H1 (cell line): ENCODE data around the gene ADGRL3. TPM values are rescaled to one million over a fixed set of nuclear protein-coding genes. Genes with fewer than 3 reads are reported as not detected.

Source experiments
- RNF2 ChIP-seq: fragments of 200-900, 300-1000 bp; sonication (generic); IDR thresholded peaks from 2 replicates; pipeline ENCODE4 v1.7.1; 2016; ENCODE audit warnings: borderline replicate concordance, low read depth, mild to moderate bottlenecking, antibody characterized with exemption, low read length; ENCODE audit not compliant: poor library complexity, severe bottlenecking; ENCODE audit errors: missing control alignments
- TAF7 ChIP-seq: optimal IDR thresholded peaks from 2 replicates; pipeline ENCODE3; 2011; ENCODE audit warnings: low read depth, mild to moderate bottlenecking, inconsistent platforms, low read length, moderate library complexity, borderline replicate concordance
- TCF12 ChIP-seq: IDR thresholded peaks from 2 replicates; pipeline ENCODE4 v1.6.1; 2011; ENCODE audit warnings: low read depth, mild to moderate bottlenecking, low read length
- polyA plus RNA-seq, 7 experiments: library from polyadenylated mRNA; depleted of rRNA in 3 of 7; stranded (reverse) in 5 of 7; unstranded in 2 of 7; fragments of >200 nt in 5 of 7; fragments of 200-250 nt in 2 of 7; gene quantifications; 1 replicate in 5 of 7; 2 replicates in 1 of 7; 4 replicates in 1 of 7; pipeline versions ENCODE4 v1.2.1 to v1.2.3, GENCODE V29; 2011 to 2013; ENCODE audit warnings: missing spikeins in 2 of 7, mixed read lengths in 2 of 7
- total RNA-seq: library from RNA; stranded (reverse); fragmentation: NEBNext Ultra II Directional; extraction: Animal tissue kit (Norgen Biotek cat#: 25700); gene quantifications from 2 replicates; pipeline ENCODE4 v1.2.1, GENCODE V29; 2021
- TF ChIP-seq, protein P1 (sequence below): IDR thresholded peaks from 2 replicates; pipeline ENCODE4 v1.6.1; 2012; ENCODE audit warnings: inconsistent platforms
- TF ChIP-seq, protein P2 (sequence below), 3 experiments: IDR thresholded peaks; 1 replicate in 2 of 3; 2 replicates in 1 of 3; pipeline versions ENCODE4 v1.5.1 to v1.6.1; 2011; ENCODE audit warnings: low read length in 3 of 3, mild to moderate bottlenecking in 3 of 3, inconsistent platforms in 2 of 3, low read depth in 1 of 3, moderate library complexity in 1 of 3; ENCODE audit not compliant: insufficient read depth in 1 of 3; ENCODE audit errors: control extremely low read depth in 1 of 3

ADGRL3 gene
- total and polyA plus RNA-seq, 2 of the 8 experiments (the other 6 are each of a cell fraction or from before 2014, with no cell fraction given) = 6.6 to 13.0 TPM

GRCh38 chr4:61559396-61559795 lies 359.3 kb downstream of the ADGRL3 start (continued):
- TF ChIP-seq, protein P1, sequence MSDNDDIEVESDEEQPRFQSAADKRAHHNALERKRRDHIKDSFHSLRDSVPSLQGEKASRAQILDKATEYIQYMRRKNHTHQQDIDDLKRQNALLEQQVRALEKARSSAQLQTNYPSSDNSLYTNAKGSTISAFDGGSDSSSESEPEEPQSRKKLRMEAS = no peak
- no peak for TF ChIP-seq TAF7
- TF ChIP-seq RNF2 = no peak
- TF ChIP-seq, protein P2, sequence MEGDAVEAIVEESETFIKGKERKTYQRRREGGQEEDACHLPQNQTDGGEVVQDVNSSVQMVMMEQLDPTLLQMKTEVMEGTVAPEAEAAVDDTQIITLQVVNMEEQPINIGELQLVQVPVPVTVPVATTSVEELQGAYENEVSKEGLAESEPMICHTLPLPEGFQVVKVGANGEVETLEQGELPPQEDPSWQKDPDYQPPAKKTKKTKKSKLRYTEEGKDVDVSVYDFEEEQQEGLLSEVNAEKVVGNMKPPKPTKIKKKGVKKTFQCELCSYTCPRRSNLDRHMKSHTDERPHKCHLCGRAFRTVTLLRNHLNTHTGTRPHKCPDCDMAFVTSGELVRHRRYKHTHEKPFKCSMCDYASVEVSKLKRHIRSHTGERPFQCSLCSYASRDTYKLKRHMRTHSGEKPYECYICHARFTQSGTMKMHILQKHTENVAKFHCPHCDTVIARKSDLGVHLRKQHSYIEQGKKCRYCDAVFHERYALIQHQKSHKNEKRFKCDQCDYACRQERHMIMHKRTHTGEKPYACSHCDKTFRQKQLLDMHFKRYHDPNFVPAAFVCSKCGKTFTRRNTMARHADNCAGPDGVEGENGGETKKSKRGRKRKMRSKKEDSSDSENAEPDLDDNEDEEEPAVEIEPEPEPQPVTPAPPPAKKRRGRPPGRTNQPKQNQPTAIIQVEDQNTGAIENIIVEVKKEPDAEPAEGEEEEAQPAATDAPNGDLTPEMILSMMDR (IDR thresholded peaks at IDR 0.05; ENCODE audit: control extremely low read depth in 1 of 3, insufficient read depth in 1 of 3, low read depth in 1 of 3, low read length in 3 of 3) = no peak
- no peak for TF ChIP-seq TCF12
